NCI-H526 treated with DMSO at 0.1 percent for 48 hours (cell line): Measurements from ENCODE around the gene TMEM186.
"Not testable (repeated sequence)": the region's sequence is repeated elsewhere in the genome, so short reads cannot be mapped to it uniquely, and the experiment has no call there.

Experiments
- DNase-seq: peaks from one replicate; lab custom pipeline; 2025; lab: John Stamatoyannopoulos, UW

TMEM186 gene

DNA sequence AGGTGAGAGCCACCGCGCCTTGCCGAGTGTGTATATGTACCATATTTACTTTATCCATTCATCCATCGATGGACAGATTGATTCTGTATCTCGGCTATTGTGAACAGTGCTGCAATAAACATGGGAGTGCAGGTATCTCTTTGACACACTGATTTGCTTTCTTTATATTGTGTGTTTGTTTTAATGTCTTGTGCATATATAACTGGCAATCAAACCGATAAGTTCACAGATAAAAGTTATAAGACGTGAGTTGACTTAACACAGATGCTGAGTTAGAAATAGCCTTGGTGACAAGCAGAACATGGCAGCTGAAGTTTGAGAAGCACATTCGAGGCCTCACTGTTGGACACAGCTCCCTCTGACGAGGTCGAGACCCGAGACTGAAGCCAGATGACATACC is 23.2 kb downstream of the TMEM186 start:
- no peak for DNase-seq

DNA sequence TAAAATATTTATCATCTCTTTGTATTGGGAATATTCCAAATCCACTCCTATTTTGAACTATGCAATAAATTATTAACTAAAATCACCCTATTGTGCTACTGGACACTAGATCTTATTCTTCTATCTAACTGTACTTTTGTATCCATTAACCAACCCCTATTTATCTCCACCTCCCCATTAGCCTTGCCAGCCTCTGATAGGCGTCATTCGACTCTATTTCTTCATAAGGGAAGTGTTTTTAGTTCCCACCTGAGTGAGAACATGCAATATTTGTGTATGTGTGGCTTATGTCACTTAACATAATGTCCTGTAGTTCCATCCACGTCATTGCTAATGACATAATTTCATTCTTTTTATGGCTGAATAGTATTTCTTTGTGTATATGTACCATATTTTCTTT is 23.9 kb downstream of the TMEM186 start:
- DNase-seq: no peak

DNA sequence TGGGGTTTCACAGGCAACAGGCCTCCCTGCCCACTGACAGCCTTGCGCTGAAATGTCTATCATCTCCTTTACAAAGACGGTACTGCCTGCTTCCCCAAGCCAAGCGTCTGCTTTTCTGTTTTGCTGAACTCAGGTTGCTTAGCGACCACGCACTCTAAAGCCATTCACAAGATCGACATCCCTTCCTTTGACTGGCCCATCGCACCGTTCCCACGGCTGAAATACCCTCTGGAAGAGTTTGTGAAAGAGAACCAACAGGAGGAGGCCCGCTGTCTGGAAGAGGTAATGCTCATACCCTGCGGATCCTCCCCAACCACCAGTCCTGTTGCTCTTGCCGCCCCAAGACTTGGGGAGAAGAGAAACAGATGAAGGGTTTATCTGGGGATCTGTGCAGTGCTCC is 28.7 kb downstream of the TMEM186 start:
- DNase-seq: no peak

- no peak for DNase-seq
These were observed 29.2 kb downstream of the TMEM186 start for GRCh38 chr16:8768283-8768682.

DNA sequence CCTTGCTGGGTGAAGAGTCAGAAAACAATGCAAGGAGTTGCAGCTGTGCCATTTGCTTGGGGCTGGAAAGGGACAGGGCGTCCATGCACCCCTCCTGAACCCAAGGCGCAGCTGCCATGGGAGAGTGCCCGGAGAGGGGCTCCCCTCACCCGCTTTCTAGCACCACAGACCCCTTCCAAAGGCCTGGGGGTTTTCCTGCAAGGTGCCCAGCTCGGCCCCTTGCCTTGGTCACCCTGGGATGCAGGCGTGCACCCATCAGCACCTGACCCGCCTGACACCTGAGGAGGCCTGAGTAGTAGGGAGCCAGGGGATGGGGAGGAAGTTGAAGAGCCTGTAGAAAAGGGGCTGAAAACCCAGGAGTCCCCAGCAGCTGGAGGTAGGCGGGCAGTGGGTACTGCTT is 30.3 kb downstream of the TMEM186 start:
- DNase-seq: no peak

DNA sequence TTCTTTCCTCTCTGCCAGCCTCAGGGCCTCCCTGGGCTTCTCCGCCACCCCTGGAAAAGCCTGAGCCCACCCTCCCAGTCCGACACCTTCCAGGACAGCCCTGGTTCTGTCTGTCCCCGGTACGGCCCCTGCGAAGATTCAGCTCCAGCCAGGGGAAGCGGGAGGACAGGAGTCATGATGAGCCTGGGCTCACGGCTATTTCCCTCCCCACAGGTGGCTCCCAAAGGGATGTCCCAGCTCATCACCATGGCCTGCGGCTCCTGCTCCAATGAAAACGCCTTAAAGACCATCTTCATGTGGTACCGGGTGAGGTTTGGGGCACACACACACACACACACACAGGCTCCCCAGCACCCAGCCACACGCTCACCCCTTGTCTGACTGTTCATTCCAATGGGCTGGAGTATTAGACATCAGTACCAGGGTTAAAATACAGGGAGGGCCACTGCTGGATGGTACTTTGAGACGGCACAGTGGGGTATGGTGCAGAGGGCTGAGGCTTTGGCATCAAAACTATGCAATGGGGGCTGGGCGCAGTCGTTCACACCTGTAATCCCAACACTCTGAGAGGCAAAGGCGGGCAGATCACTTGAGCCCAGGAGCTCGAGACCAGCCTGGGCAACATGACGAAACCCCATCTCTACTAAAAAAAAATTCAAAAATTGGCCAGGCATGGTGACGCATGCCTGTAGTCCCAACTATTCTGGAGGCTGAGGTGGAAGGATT is 32.8 kb downstream of the TMEM186 start:
- no peak for DNase-seq

- DNase-seq: no peak
These were observed 33.5 kb downstream of the TMEM186 start for GRCh38 chr16:8763899-8764298.

DNA sequence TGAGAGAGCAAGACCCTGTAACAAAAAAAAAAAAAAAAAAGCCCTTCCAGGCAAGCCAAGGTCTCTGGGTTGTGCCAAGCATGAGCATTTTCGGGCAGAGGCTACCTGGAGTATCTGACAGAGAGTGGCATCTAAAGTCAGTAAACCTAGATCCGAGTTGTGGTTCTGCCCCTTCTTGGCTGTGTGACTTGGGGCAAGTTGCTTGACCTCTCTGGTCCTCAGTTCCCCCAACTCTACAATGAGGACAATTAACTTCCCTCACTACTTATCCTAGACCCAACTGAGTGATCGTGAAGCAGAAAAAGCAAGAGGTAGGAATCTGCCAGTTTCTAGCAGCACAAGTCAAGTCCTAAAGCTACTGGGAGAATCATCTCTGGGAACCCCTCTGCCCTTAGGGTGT is 34.4 kb downstream of the TMEM186 start:
- no peak for DNase-seq

GRCh38 chr16:8762254-8762653 is 35.2 kb downstream of the TMEM186 start:
- no peak for DNase-seq

GRCh38 chr16:8761078-8761477 is 36.4 kb downstream of the TMEM186 start:
- DNase-seq: no peak

DNA sequence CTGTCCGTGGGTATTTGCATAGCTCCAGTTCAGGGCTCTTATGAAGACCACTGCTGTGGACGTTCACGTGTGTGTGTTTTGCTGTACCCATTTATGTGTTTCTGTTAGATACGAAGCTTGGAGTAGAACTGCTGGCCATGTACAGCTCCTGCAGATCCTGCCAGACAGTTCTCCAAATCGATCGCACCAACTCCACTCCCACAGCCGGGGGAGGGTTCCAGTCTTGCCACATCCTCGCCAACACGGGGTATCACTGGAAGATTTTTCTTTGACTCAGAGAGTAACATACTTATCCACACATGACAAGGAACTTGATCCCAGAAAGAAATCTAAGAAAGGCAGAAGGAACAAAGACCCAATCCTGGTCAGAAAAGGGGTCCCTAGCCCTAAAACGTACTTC is 37.4 kb downstream of the TMEM186 start:
- no peak for DNase-seq

- DNase-seq: no peak
These were observed 39.4 kb downstream of the TMEM186 start for GRCh38 chr16:8758022-8758421.

DNA sequence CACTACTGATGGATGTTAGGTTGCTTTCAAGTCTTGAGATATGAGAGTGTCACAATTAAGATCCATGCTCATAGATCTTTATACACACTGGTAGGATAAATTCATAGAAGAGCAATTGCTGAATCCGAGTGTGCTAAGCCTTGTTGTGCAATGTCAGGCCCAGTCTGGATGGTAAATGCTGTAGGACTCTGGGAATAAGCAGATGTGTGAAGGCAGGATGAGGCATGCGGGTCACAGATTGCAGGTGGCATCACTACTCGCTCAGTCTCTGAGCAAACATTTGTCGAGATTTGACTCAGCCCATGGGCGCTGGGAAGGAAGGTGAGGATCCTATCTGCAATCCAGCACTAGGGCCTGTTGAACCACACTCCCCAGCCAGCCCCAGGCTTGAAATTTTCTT is 40.7 kb downstream of the TMEM186 start:
- DNase-seq: no peak

- DNase-seq: no peak
These were observed 43.9 kb downstream of the TMEM186 start for GRCh38 chr16:8753416-8754054.

GRCh38 chr16:8752706-8753105 is 44.7 kb downstream of the TMEM186 start:
- no peak for DNase-seq

DNA sequence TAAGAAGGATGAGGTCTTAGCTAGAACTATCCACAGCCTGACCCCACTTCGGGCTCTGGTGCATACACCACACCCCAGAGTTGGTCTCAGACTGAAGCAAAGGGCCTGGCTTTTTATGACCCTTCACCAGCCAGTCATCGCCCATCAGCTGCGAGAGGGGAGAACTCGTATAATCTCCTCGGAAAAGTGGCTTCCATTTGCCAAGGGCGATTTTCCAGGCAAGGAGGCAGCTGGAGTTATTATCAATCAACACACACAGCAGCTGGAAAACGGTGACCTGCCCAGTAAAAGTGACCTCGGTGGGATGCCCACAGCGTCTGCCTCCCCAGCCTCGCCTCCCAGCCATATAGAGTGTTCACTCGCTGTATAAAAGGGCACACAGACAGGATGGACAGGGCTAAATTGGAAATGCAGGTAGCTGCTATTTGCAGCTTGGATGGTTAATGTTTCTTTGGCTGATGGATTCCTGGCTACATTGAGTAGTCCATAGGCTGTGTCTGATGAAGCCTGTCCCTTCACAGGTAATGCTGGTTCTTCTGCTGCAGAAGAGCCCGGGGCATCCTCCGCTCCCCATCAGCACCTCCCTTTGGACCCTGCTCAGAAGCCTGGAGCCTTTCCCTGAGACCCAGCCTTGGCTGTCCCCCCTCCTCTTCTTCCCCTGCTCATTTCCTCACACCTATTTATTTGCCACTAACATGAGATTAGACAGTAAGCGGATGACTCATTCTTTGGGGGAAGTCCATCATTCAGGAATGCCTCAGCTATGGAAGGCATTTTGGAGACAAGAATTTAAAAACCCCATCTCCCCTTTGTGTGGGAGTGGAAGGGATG is 45.7 kb downstream of the TMEM186 start:
- DNase-seq: no peak

DNA sequence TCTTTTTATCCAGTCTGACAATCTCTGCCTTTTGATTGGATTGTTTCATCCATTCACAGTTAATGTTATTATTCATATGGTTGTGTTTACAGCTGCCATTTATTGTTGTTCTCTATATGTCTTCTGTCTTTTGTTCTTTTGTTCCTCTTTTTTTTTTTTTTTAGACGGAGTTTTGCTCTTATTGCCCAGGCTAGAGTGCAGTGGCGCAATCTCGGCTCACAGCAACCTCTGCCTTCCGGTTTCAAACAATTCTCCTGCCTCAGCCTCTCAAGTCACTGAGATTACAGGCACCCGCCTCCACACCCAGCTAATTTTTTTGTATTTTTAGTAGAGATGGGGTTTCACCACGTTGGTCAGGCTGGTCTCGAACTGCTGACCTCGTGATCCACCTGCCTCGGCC is 48.5 kb downstream of the TMEM186 start:
- DNase-seq: not testable (repeated sequence)
